Right atrium auricular region (tissue), 2 donors: ENCODE measurements around the gene SMCO4. TPM values are rescaled to one million over a fixed set of nuclear protein-coding genes. Genes with fewer than 3 reads are reported as not detected.
A peak's percentile ranks its signal among the peaks of the same experiment; 100 is the strongest.

ENCODE experiments used
- DNase-seq: peaks from one replicate; pipeline ENCODE4 v3.0.0-alpha.2; 2019; ENCODE audit warnings: low spot score
- H3K27ac ChIP-seq, 2 donors: fragments of 200-600 bp; sonication (generic); 1 replicate in 1 of 2; 2 replicates in 1 of 2; pipeline ENCODE4 v1.5.1; 2016 to 2019
- H3K27me3 ChIP-seq, 2 donors: fragments of 200-600 bp; sonication (generic); one replicate each; pipeline versions ENCODE4 v1.5.1 to v1.6.0; 2017 to 2019
- H3K36me3 ChIP-seq: fragments of 200-600 bp; sonication (generic); one replicate; pipeline ENCODE4 v1.5.1; 2016
- H3K4me1 ChIP-seq, 2 donors: fragments of 200-600 bp; sonication (generic); one replicate each; pipeline versions ENCODE4 v1.5.1 to v1.6.0; 2017 to 2019
- H3K4me3 ChIP-seq, 2 donors: fragments of 200-600 bp; sonication (generic); 1 replicate in 1 of 2; 2 replicates in 1 of 2; pipeline ENCODE4 v1.5.1; 2017 to 2019; ENCODE audit warnings: mild to moderate bottlenecking in 1 of 2, moderate library complexity in 1 of 2
- H3K9me3 ChIP-seq, 2 donors: fragments of 200-600 bp; sonication (generic); one replicate each; pipeline ENCODE4 v1.5.1; 2019
- total RNA-seq, 2 donors: library from RNA; depleted of rRNA; stranded (reverse); fragments of >200 nt; gene quantifications; one replicate each; pipeline ENCODE4 v1.1.0, GENCODE V29; 2016
- TF ChIP-seq, protein P1 (sequence below), 2 donors: fragments of 200-600 bp; sonication (generic); IDR thresholded peaks; one replicate each; pipeline ENCODE4 v1.5.1; 2019; ENCODE audit warnings: antibody characterized with exemption in 2 of 2

SMCO4 gene
- total RNA-seq, 2 donors from 2014 or later, result 37.6 to 79.8 TPM

DNA sequence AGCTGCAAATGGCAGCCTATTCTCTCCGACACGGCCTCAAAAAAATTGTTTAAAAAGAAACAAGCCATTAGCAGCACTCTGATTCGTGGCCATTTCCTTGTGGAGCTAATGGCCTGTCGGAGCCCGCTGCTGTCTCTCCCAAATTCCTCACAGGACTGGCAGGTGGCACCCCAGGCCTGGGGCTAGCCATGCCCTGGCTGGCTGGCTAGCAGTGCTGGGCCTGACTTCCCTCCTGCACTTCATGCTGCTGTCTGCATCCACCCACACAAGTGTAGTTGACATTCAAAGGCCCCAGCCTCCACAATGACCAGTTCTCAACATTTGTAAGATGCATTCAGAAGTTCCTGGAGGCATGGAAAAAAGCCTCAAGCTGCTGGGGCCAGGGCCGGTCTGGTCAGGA, 61.5 kb downstream of the SMCO4 start:
- Histone ChIP-seq H3K27ac (no peak overlapping the region), H3K36me3 (no peaks in the 10 kb centered on the region), H3K4me3 (no peak overlapping the region), H3K27me3 (no peaks in the 10 kb centered on the region), H3K9me3 (no peaks in the 10 kb centered on the region), H3K4me1 (peaks cover 0 to 26% of the 10 kb centered on the region in 2 donors)
- TF ChIP-seq, protein P1, sequence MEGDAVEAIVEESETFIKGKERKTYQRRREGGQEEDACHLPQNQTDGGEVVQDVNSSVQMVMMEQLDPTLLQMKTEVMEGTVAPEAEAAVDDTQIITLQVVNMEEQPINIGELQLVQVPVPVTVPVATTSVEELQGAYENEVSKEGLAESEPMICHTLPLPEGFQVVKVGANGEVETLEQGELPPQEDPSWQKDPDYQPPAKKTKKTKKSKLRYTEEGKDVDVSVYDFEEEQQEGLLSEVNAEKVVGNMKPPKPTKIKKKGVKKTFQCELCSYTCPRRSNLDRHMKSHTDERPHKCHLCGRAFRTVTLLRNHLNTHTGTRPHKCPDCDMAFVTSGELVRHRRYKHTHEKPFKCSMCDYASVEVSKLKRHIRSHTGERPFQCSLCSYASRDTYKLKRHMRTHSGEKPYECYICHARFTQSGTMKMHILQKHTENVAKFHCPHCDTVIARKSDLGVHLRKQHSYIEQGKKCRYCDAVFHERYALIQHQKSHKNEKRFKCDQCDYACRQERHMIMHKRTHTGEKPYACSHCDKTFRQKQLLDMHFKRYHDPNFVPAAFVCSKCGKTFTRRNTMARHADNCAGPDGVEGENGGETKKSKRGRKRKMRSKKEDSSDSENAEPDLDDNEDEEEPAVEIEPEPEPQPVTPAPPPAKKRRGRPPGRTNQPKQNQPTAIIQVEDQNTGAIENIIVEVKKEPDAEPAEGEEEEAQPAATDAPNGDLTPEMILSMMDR (IDR thresholded peaks at IDR 0.05), result peak in 1 of 2 donors; percentile 41
- no peak for DNase-seq

DNA sequence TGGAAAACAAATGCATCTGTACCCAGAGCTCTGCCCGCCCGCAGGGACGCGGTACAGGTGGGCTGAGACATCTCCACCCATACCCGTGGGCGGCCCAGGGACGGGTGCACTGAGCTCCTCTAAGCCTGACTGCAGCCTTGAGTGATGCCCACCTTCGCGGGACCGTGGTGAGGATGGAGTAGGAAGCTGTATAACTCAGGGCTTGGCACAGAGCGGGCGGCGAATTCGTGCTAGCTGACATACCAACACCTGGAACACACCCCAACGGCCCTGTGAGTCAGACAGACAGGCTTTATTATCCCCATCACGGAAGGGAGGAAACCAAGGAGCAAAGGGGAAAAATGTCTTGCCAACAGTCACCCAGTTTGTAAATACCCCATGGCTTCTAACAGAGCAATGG, 61.9 kb downstream of the SMCO4 start:
- no peaks in the 10 kb centered on the region for H3K27me3 ChIP-seq
- H3K27ac ChIP-seq, result no peak overlapping the region
- H3K4me3 ChIP-seq, result no peak overlapping the region
- TF ChIP-seq, protein P1 (IDR thresholded peaks at IDR 0.05), result no peak
- no peaks in the 10 kb centered on the region for H3K9me3 ChIP-seq
- H3K4me1 ChIP-seq, result peaks cover 0 to 21% of the 10 kb centered on the region in 2 donors
- no peak for DNase-seq
- no peaks in the 10 kb centered on the region for H3K36me3 ChIP-seq

DNA sequence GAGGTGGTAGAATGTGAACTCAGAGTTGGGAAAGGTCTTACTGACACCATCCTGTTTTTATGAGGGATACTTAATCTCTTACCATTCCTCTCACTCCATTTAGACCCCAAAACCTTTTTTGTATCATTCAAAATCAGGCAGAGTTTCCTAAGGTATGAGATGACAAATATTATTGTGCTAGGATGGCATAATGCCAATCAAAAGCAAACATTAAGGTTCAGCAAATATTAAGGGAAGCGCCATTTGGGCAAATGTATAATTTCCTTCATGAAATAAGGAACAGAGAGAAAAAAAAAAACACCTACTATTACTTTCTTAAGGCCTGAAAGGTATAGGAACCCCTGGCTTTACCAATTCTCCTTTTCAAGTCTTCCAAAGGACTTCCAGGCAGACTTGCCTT, 62.4 kb downstream of the SMCO4 start:
- Histone ChIP-seq H3K4me1 (peaks cover 0 to 18% of the 10 kb centered on the region in 2 donors), H3K27me3 (no peaks in the 10 kb centered on the region), H3K4me3 (no peak overlapping the region), H3K9me3 (no peaks in the 10 kb centered on the region), H3K27ac (no peak overlapping the region), H3K36me3 (no peaks in the 10 kb centered on the region)
- no peak for DNase-seq
- TF ChIP-seq, protein P1 (IDR thresholded peaks at IDR 0.05), result no peak

DNA sequence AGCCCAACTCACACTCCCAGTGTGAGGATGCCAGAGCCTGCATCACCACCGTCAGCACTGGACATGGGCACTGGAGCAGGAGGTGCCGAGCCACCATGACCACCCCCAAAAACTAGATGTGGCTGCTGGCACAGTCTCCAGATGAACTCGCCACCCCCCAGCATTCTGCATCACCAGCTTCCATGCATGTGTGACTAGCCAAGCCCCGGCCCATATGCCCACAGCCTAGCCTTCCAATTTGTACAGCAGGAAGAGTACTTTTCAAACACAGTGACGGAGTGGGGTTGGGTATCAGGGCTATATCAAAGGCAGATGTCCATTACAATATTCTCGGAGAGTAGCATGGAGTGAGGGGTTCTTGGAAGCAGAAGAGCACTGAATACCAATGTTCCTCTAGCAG, 62.9 kb downstream of the SMCO4 start:
- no peak overlapping the region for H3K27ac ChIP-seq
- TF ChIP-seq, protein P1 (IDR thresholded peaks at IDR 0.05), result no peak
- no peaks in the 10 kb centered on the region for H3K36me3 ChIP-seq
- H3K4me1 ChIP-seq, result peaks cover 0 to 18% of the 10 kb centered on the region in 2 donors
- no peak overlapping the region for H3K4me3 ChIP-seq
- no peaks in the 10 kb centered on the region for H3K27me3 ChIP-seq
- H3K9me3 ChIP-seq, result no peaks in the 10 kb centered on the region
- no peak for DNase-seq

DNA sequence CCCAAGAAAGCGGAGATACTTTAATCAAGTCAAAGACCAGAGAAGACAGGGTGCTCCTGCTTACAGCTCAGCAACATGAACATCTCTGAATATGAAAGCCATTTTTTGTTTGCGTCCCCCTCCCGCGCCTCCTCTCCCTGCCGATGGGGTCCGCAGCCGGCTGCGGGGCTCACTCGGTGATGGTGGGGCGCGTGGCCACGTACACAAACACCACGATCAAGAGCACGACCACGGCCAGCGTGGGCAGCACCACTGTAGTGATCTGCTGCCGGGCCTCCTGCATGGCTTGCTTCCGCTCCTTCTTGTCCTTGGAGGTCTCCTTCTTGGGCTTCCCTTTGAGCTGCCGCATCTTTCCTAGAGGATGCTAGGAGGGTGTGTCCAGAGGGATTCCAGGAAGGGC, 64.3 kb downstream of the SMCO4 start:
- Histone ChIP-seq H3K4me1 (peaks cover 0 to 11% of the 10 kb centered on the region in 2 donors), H3K27ac (no peak overlapping the region), H3K4me3 (no peak overlapping the region), H3K27me3 (no peaks in the 10 kb centered on the region), H3K9me3 (no peaks in the 10 kb centered on the region), H3K36me3 (no peaks in the 10 kb centered on the region)
- TF ChIP-seq, protein P1 (IDR thresholded peaks at IDR 0.05), result no peak
- DNase-seq, result no peak

DNA sequence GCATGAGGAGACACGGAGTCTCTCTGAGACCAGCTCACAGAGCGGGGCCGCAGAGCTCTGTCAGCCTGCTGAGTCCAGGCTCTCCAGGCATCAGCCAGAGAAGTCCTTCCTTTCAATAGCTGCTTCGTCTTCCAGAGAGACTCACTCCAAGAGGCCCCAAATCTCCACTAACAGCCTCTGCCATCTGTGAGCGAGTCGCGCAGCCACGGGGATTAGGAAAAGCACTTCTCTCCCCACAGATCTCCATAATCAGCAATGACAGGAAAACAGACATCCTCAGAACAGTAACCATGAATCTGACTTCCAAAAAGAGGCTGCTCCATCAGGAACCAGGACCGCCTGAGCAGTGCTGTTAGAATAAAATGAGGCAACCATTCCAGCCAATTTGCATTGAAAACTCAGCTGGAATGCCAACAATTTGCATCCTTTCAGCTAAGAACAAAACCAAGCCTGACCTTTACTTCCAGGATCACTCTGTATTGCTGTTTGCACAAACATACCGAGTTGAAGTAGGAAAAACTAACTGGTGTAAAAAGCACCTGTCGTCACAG, 65.4 kb downstream of the SMCO4 start:
- Histone ChIP-seq H3K36me3 (no peaks in the 10 kb centered on the region), H3K27ac (no peak overlapping the region), H3K4me1 (peaks cover 0 to 10% of the 10 kb centered on the region in 2 donors), H3K27me3 (no peaks in the 10 kb centered on the region), H3K9me3 (no peaks in the 10 kb centered on the region), H3K4me3 (no peak overlapping the region)
- TF ChIP-seq, protein P1 (IDR thresholded peaks at IDR 0.05), result no peak
- no peak for DNase-seq
